ENCODE results near the gene PI16. TPM values are rescaled to one million over a fixed set of nuclear protein-coding genes. Genes with fewer than 3 reads are reported as not detected.

The PI16 gene
- total and polyA plus RNA-seq, 2 experiments from 2014 or later: 0.50 TPM; not detected in 1

DNA sequence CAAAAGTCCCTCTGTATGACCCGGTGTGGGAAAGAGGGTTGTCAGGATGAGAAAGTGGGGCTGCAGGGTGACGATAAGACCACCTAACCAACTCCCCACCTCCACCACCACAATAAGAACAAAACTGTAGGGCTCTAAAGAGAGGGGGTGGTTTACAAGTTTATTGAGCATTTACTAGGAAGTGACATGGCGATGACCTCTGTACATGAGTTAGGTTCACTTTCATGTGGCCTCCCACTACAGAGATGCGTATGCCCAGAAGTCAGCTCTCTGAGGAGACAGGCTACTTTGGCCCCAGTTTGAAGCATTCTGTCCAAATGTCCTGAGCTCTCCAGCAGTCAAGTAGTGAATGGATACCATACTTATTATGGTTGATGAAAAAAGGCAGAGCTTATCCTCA lies 28.7 kb upstream of the PI16 start:
- no peak overlapping the region for H3K27ac ChIP-seq (ENCODE audit: low read depth)
- H3K27me3 Mint-ChIP-seq (ENCODE audit: insufficient read depth, low read depth, poor library complexity): peaks cover 2% of the 10 kb centered on the region
- H3K4me2 ChIP-seq: no peak overlapping the region
- no peak overlapping the region for H3K4me3 Mint-ChIP-seq
- no peaks in the 10 kb centered on the region for H3K27me3 ChIP-seq (ENCODE audit: insufficient read depth)
- ATAC-seq (no peak), DNase-seq (ENCODE audit: low spot score) (no peak)
- no peak overlapping the region for H3K4me3 ChIP-seq
- H3K9me3 Mint-ChIP-seq: no peaks in the 10 kb centered on the region
- H3K27ac Mint-ChIP-seq: no peak overlapping the region
- H3K79me2 ChIP-seq (replicated peaks; ENCODE audit: insufficient read depth): no peaks in the 10 kb centered on the region
- H3K9me2 ChIP-seq (ENCODE audit: insufficient read depth): no peaks in the 10 kb centered on the region
- peaks cover 4% of the 10 kb centered on the region; the same call in 1 of the 2 replicates for H3K4me1 ChIP-seq (ENCODE audit: insufficient read depth)
- H4K20me1 ChIP-seq (replicated peaks; ENCODE audit: insufficient read depth): no peaks in the 10 kb centered on the region
- peaks cover 7% of the 10 kb centered on the region for H3K4me1 Mint-ChIP-seq
- no peaks in the 10 kb centered on the region for H3K36me3 ChIP-seq (ENCODE audit: insufficient read depth)
- H2AFZ ChIP-seq: no peak overlapping the region
- no peaks in the 10 kb centered on the region for H3K36me3 Mint-ChIP-seq (ENCODE audit: low read depth)
- no peak for TF ChIP-seq NANOG (IDR thresholded peaks at IDR 0.05; ENCODE audit: borderline replicate concordance)
- no peak for TF ChIP-seq ZNF462 (CRISPR knock-in tag; IDR thresholded peaks at IDR 0.05)
- no peak for TF ChIP-seq CREB1 (CRISPR knock-in tag; IDR thresholded peaks at IDR 0.05; ENCODE audit: low read depth)
- no peak for TF ChIP-seq REST (IDR thresholded peaks at IDR 0.05; ENCODE audit: unreplicated experiment)
- TF ChIP-seq ZNF114 (CRISPR knock-in tag; IDR thresholded peaks at IDR 0.05): no peak
- TF ChIP-seq CTCF (conservative IDR thresholded peaks at IDR 0.05; ENCODE audit: low read depth in 2 of 2): no peak
- no peak for TF ChIP-seq JUNB (IDR thresholded peaks at IDR 0.05; ENCODE audit: unreplicated experiment)
- no peak for TF ChIP-seq EZH2 (IDR thresholded peaks at IDR 0.05; ENCODE audit: low read depth, unreplicated experiment)
- no peak for TF ChIP-seq EZH2phosphoT487 (IDR thresholded peaks at IDR 0.05; ENCODE audit: unreplicated experiment)
- no peak for TF ChIP-seq POLR2AphosphoS5 (IDR thresholded peaks at IDR 0.05; ENCODE audit: low read depth)
- TF ChIP-seq, protein P1, sequence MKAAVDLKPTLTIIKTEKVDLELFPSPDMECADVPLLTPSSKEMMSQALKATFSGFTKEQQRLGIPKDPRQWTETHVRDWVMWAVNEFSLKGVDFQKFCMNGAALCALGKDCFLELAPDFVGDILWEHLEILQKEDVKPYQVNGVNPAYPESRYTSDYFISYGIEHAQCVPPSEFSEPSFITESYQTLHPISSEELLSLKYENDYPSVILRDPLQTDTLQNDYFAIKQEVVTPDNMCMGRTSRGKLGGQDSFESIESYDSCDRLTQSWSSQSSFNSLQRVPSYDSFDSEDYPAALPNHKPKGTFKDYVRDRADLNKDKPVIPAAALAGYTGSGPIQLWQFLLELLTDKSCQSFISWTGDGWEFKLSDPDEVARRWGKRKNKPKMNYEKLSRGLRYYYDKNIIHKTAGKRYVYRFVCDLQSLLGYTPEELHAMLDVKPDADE (IDR thresholded peaks at IDR 0.05): no peak
- no peak for TF ChIP-seq STAT1 (IDR thresholded peaks at IDR 0.05; ENCODE audit: unreplicated experiment)
- TF ChIP-seq ZNF331 (CRISPR knock-in tag; IDR thresholded peaks at IDR 0.05; ENCODE audit: low read depth): no peak
- H3F3A ChIP-seq (replicated peaks; ENCODE audit: low read depth): no peaks in the 10 kb centered on the region

Data from GM23338 (cell line).